Activated CD4-positive, alpha-beta T cell treated with anti-CD3 and anti-CD28 coated beads for 36 hours (primary cell): ENCODE data around the gene RPS26. TPM values are rescaled to one million over a fixed set of nuclear protein-coding genes. Genes with fewer than 3 reads are reported as not detected.
"Not testable (repeated sequence)": the region's sequence is repeated elsewhere in the genome, so short reads cannot be mapped to it uniquely, and the experiment has no call there.

Experiments
- ATAC-seq: fragments of 200-7000 bp; cut with Tn5 transposase; one replicate; pipeline ENCODE4 v1.10.0; 2021; ENCODE audit warnings: mild to moderate bottlenecking, moderate library complexity
- CTCF ChIA-PET: fragments of 350-600 bp; sonication (Branson Sonifier 250); formaldehyde crosslinking; loops from one replicate; lab custom pipeline; 2021; ENCODE audit warnings: antibody characterized with exemption; lab: Charles Lee
- POLR2A ChIA-PET: fragments of 350-600 bp; sonication (Branson Sonifier 250); formaldehyde crosslinking; loops from one replicate; lab custom pipeline; 2021; ENCODE audit warnings: antibody characterized with exemption, inconsistent platforms; lab: Charles Lee
- DNase-seq: peaks from one replicate; pipeline ENCODE4 v3.0.0-alpha.2; 2020
- H3K27ac Mint-ChIP-seq: one replicate; pipeline ENCODE4 v1.8.0; 2021; ENCODE audit warnings: mixed read lengths
- H3K27me3 Mint-ChIP-seq: one replicate; pipeline ENCODE4 v1.8.0; 2021; ENCODE audit warnings: mixed read lengths
- H3K36me3 Mint-ChIP-seq: one replicate; pipeline ENCODE4 v1.8.0; 2021; ENCODE audit warnings: low read depth, mixed read lengths
- H3K4me1 Mint-ChIP-seq: one replicate; pipeline ENCODE4 v1.8.0; 2021; ENCODE audit warnings: mixed read lengths
- H3K4me3 Mint-ChIP-seq: one replicate; pipeline ENCODE4 v1.8.0; 2021; ENCODE audit warnings: mild to moderate bottlenecking, moderate library complexity, mixed read lengths
- H3K9me3 Mint-ChIP-seq: one replicate; pipeline ENCODE4 v1.8.0; 2021; ENCODE audit warnings: low read depth, mixed read lengths
- intact Hi-C, 2 experiments: fragments of 100-400 bp; cut with DNase I in 1 of 2; cut with micrococcal nuclease in 1 of 2; formaldehyde crosslinking; loops; one replicate each; pipeline versions ENCODE4 v1.14.2 to v1.15.1; 2022 to 2024; cut with DNase I, micrococcal nuclease
- total RNA-seq, 2 experiments: library from RNA; stranded (reverse); gene quantifications; one replicate each; pipeline ENCODE4 v1.2.3, GENCODE V29; 2021

Gene RPS26
- total RNA-seq, 2 experiments from 2014 or later, result 33.9 to 64.0 TPM

DNA sequence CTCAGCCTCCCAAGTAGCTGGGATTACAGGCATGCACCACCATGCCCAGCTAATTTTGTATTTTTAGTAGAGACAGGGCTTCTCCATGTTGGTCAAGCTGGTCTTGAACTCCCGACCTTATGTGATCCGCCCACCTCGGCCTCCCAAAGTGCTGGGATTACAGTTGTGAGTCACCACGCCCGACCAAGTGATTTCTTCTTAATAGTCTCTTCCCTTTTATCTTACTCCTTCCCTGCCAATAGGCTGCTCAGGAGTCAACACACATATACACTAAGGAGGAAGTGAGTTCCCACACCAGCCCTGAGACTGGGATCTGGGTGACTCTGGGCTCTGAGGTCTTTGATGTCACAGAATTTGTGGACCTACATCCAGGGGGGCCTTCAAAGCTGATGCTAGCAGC, 38.3 kb upstream of the RPS26 start:
- CTCF ChIA-PET, result interaction anchor here (1.2 kb wide), 1 partner anchor 24 kb away, joined by 3 read pairs; no protein-coding TSS in a partner anchor
- H3K27me3 Mint-ChIP-seq, H3K4me3 Mint-ChIP-seq, POLR2A ChIA-PET, H3K9me3 Mint-ChIP-seq, H3K27ac Mint-ChIP-seq, H3K36me3 Mint-ChIP-seq, intact Hi-C loops, DNase-seq, ATAC-seq: not testable (repeated sequence)
- H3K4me1 Mint-ChIP-seq, result peaks cover 19% of the 10 kb centered on the region

- no peak overlapping the region for H3K4me3 Mint-ChIP-seq
- no peaks in the 10 kb centered on the region for H3K36me3 Mint-ChIP-seq
- no peaks in the 10 kb centered on the region for H3K9me3 Mint-ChIP-seq
- ChIA-PET CTCF (no interaction called here), POLR2A (no interaction called here)
- no peaks in the 10 kb centered on the region for H3K27me3 Mint-ChIP-seq
- no peak for DNase-seq
- intact Hi-C loops, result no loop called here
- ATAC-seq, result no peak
- H3K4me1 Mint-ChIP-seq, result peaks cover 24% of the 10 kb centered on the region
- H3K27ac Mint-ChIP-seq, result no peak overlapping the region
Observed at GRCh38 chr12:56004211-56004610, 37.5 kb upstream of the RPS26 start.

DNA sequence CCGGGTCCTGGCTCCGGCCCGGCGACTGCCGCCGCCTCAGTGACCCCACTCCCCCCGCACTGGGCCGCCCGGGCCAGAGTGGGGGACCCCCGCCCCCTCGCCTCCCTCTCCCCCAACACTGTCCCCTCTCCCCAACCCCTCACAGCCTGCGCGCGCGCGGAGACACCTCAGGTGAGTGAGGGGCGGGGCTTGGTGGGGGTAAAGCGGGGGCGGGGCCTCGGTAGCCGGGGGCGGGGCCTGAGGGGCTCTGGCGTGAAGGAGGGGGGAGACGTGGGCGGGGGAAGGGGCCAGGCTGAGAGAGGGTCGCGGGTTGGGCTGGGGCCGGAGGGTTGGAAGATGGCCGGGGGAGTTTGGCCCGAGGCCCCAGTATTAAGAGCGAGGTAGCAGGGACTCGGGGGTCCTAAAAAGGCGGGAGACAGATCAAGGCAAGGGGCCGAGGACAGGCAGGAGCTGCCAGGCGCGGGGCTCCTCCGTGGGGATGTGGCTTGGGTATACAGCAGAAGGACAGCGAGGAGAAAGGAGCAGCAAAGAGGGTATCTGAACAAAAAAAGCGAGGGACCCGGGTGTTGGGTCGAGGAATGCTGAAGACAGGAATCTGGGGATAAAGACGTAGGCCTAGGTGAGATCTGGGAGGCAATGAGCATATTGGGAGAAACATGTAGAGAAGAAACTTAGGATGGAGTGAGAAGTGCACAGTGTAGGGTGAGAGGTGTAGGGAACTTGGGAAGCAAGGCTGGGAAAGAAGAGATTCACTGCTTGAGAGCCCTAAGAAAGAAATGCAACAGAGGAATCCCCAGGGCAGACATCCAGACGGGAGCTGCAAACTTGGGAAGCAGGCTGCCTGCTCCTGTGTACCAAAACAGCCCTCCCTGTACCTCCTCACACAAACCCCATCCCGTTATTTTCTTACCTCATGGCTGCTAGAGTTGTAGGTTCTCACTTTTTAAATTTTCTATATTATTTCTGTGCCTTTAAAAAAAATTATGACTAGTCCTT, 33.9 kb upstream of the RPS26 start:
- no peaks in the 10 kb centered on the region for H3K36me3 Mint-ChIP-seq
- H3K27ac Mint-ChIP-seq, result peak overlapping the region; percentile 92
- peaks cover 28% of the 10 kb centered on the region for H3K4me1 Mint-ChIP-seq
- H3K9me3 Mint-ChIP-seq, result no peaks in the 10 kb centered on the region
- intact Hi-C loops, result loop anchor here (1.0 kb wide), 6 partner anchors 13 to 292 kb away; partner anchors contain the start of genes IKZF4 (in 2 of the 2), BLOC1S1 (in 1 of the 2), DNAJC14 (in 1 of the 2) and PA2G4 (in 1 of the 2)
- POLR2A ChIA-PET, result interaction anchor here (0.8 to 1.2 kb wide), 3 partner anchors 14 to 178 kb away, joined by 3 to 4 read pairs (median 4); partner anchors contain the start of gene RAB5B
- H3K4me3 Mint-ChIP-seq, result peak overlapping the region; percentile 78
- CTCF ChIA-PET, result interaction anchor here (1.1 to 3.2 kb wide), 4 partner anchors 11 to 269 kb away, joined by 3 to 13 read pairs (median 7); partner anchors contain the start of gene SUOX
- ATAC-seq (peak; percentile 83), DNase-seq (peak; percentile 82)
- H3K27me3 Mint-ChIP-seq, result no peaks in the 10 kb centered on the region

DNA sequence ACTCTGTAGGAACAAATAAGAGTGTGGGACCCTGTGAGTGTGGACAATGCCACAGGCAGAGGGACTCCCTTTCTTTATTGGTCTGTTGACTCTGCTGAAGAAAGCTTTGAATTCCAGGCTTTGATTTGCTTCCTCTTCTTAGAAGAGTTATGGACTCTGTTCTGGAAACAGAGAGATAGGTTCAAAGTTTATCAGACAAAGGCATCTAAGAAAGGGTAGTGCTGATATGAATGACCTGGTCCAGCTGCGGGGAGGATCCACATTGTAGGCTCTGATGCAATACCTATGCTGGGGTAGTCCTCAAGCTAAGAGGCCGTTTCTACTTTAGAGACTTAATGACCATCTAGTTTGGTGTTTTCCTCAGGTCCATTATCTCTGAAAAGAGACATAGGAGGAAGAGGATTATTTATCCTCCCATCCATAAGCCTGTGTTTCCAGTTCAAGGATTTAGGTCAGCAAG, 31.6 kb upstream of the RPS26 start:
- Mint-ChIP-seq H3K36me3 (no peaks in the 10 kb centered on the region), H3K27ac (no peak overlapping the region), H3K4me3 (no peak overlapping the region), H3K27me3 (no peaks in the 10 kb centered on the region), H3K4me1 (peaks cover 28% of the 10 kb centered on the region), H3K9me3 (no peaks in the 10 kb centered on the region)
- no peak for DNase-seq
- no peak for ATAC-seq
- POLR2A ChIA-PET, result interaction anchor here (0.6 kb wide), 1 partner anchor 14 kb away, joined by 4 read pairs; no protein-coding TSS in a partner anchor
- intact Hi-C loops, result no loop called here
- CTCF ChIA-PET, result interaction anchor here (0.6 to 1.4 kb wide), 10 partner anchors 9 to 198 kb away, joined by 3 to 8 read pairs (median 4); partner anchors contain the start of genes RAB5B and SUOX

DNA sequence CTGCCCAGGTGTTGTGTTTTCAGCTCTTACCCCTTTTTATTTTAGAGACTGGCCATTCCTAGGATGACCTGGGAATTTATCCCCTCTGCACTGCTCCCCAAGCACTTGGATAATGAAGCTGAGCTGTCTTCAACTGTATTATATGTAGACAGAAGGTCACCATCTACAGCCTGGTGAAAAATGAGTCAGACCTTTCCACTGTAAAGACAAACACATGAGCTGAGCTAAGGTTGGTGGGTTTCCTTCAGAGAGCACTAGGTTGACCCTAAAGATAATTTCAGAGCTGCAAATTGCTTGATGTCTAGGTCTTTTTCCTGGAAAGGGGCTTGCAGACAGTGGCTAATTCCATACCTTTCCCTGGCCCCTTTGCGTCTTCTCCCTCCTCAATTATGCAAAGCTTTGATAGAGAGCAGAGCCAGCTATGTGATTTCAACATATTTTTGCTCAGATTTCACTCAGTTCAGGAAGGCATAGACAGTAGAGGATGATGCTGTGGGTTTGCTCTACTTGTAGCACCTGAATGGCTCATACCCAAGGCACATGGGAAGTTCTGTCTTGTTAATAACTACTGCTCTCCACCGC, 30.1 kb upstream of the RPS26 start:
- ATAC-seq (no peak), DNase-seq (no peak)
- H3K27ac Mint-ChIP-seq, result no peak overlapping the region
- intact Hi-C loops, result no loop called here
- H3K4me1 Mint-ChIP-seq, result peaks cover 28% of the 10 kb centered on the region
- H3K27me3 Mint-ChIP-seq, result no peaks in the 10 kb centered on the region
- POLR2A ChIA-PET, result interaction anchor here (0.6 kb wide), 1 partner anchor 53 kb away, joined by 4 read pairs; no protein-coding TSS in a partner anchor
- CTCF ChIA-PET, result interaction anchor here (0.5 to 5.0 kb wide), 7 partner anchors 9 to 85 kb away, joined by 3 to 32 read pairs (median 3); partner anchors contain the start of gene IKZF4
- no peaks in the 10 kb centered on the region for H3K36me3 Mint-ChIP-seq
- no peaks in the 10 kb centered on the region for H3K9me3 Mint-ChIP-seq
- H3K4me3 Mint-ChIP-seq, result no peak overlapping the region

DNA sequence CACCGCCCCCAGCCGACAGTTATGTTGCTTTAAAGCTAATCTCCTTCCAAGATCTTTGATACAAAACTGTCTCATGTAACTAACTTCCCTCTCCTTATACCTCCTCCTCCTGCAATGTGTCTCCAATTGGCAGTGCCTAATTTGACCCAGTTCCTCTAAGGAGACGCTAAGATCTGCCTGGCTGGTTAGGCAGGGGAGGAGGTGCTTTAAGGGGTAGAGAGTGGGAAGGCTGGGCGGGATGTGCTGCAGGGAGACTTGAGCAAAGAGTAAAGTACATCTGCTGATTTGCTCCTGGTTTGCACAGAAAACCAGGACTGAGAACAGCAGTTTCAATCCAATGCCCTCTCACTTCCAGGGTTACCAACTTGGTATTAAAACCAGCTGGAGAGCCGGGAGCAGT, 28.2 kb upstream of the RPS26 start:
- intact Hi-C loops, result no loop called here
- ATAC-seq (no peak), DNase-seq (no peak)
- POLR2A ChIA-PET, result interaction anchor here (0.6 kb wide), 1 partner anchor 74 kb away, joined by 8 read pairs; no protein-coding TSS in a partner anchor
- Mint-ChIP-seq H3K9me3 (no peaks in the 10 kb centered on the region), H3K4me1 (peaks cover 16% of the 10 kb centered on the region), H3K36me3 (peaks cover 3% of the 10 kb centered on the region), H3K4me3 (no peak overlapping the region), H3K27me3 (no peaks in the 10 kb centered on the region), H3K27ac (no peak overlapping the region)
- CTCF ChIA-PET, result interaction anchor here (0.6 to 5.0 kb wide), 4 partner anchors 15 to 99 kb away, joined by 3 to 32 read pairs (median 4); no protein-coding TSS in a partner anchor

GRCh38 chr12:56014205-56014604, 27.5 kb upstream of the RPS26 start:
- Mint-ChIP-seq H3K27ac (no peak overlapping the region), H3K4me3 (no peak overlapping the region), H3K9me3 (no peaks in the 10 kb centered on the region), H3K4me1 (peaks cover 12% of the 10 kb centered on the region), H3K36me3 (peaks cover 4% of the 10 kb centered on the region), H3K27me3 (no peaks in the 10 kb centered on the region)
- intact Hi-C loops, result no loop called here
- POLR2A ChIA-PET, result interaction anchor here (0.6 kb wide), 1 partner anchor 75 kb away, joined by 8 read pairs; no protein-coding TSS in a partner anchor
- DNase-seq (no peak), ATAC-seq (no peak)
- CTCF ChIA-PET, result interaction anchor here (0.7 to 5.0 kb wide), 3 partner anchors 14 to 98 kb away, joined by 3 to 32 read pairs (median 6); no protein-coding TSS in a partner anchor

- POLR2A ChIA-PET, result no interaction called here
- no peak for ATAC-seq
- DNase-seq, result no peak
- Mint-ChIP-seq H3K4me3 (no peak overlapping the region), H3K4me1 (peaks cover 19% of the 10 kb centered on the region), H3K27ac (no peak overlapping the region), H3K36me3 (peaks cover 6% of the 10 kb centered on the region), H3K27me3 (no peaks in the 10 kb centered on the region), H3K9me3 (no peaks in the 10 kb centered on the region)
- CTCF ChIA-PET, result interaction anchor here (0.5 to 1.0 kb wide), 3 partner anchors 12 to 96 kb away, joined by 4 to 6 read pairs (median 5); no protein-coding TSS in a partner anchor
- intact Hi-C loops, result no loop called here
Observed at GRCh38 chr12:56017181-56017580, 24.5 kb upstream of the RPS26 start.

- Mint-ChIP-seq H3K36me3 (peaks cover 7% of the 10 kb centered on the region), H3K27me3 (no peaks in the 10 kb centered on the region), H3K4me1 (peaks cover 19% of the 10 kb centered on the region), H3K4me3 (no peak overlapping the region), H3K27ac (no peak overlapping the region), H3K9me3 (no peaks in the 10 kb centered on the region)
- intact Hi-C loops, result no loop called here
- ChIA-PET POLR2A (no interaction called here), CTCF (interaction anchor here (0.7 to 2.6 kb wide), 4 partner anchors 9 to 33 kb away, joined by 3 to 7 read pairs (median 4); no protein-coding TSS in a partner anchor)
- DNase-seq (no peak), ATAC-seq (no peak)
Observed at GRCh38 chr12:56018356-56018755, 23.4 kb upstream of the RPS26 start.

- intact Hi-C loops, result loop anchor here (1.0 to 2.0 kb wide), 3 partner anchors 13 to 21 kb away; partner anchors contain the start of gene RPS26 (in 2 of the 2)
- Mint-ChIP-seq H3K9me3 (no peaks in the 10 kb centered on the region), H3K4me3 (peak within 1 kb of the TSS; percentile 80), H3K27me3 (no peaks in the 10 kb centered on the region), H3K36me3 (peaks cover 19% of the 10 kb centered on the region), H3K4me1 (peaks cover 24% of the 10 kb centered on the region), H3K27ac (peak within 1 kb of the TSS; percentile 95)
- CTCF ChIA-PET, result interaction anchor here (0.7 to 2.6 kb wide), 7 partner anchors 9 to 282 kb away, joined by 3 to 10 read pairs (median 5); partner anchors contain the start of gene RAB5B
- DNase-seq (peak; percentile 60), ATAC-seq (peak; percentile 48)
- POLR2A ChIA-PET, result interaction anchor here (0.7 kb wide), 1 partner anchor 81 kb away, joined by 5 read pairs; no protein-coding TSS in a partner anchor
Observed at GRCh38 chr12:56020423-56021184, 21.1 kb upstream of the RPS26 start, which contains the start of gene IKZF4. Gene IKZF4, plus strand, starts transcription at chr12:56021043. Its CDS starts 451 bp downstream, at chr12:56021494.
